ENCODE measurements around the gene SMR3B.

GRCh38 chr4:70334681-70335080 is 48.2 kb upstream of the SMR3B start, which contains the start of gene CABS1:
- no peak for TF ChIP-seq CTCF (IDR thresholded peaks at IDR 0.05; ENCODE audit: low read depth, low read length, missing input control)
- no peak for TF ChIP-seq SP1 (IDR thresholded peaks at IDR 0.05)
- no peak for TF ChIP-seq JUND (IDR thresholded peaks at IDR 0.05)
- TF ChIP-seq, protein P1, sequence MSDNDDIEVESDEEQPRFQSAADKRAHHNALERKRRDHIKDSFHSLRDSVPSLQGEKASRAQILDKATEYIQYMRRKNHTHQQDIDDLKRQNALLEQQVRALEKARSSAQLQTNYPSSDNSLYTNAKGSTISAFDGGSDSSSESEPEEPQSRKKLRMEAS (IDR thresholded peaks at IDR 0.05): no peak
- TF ChIP-seq, protein P2, sequence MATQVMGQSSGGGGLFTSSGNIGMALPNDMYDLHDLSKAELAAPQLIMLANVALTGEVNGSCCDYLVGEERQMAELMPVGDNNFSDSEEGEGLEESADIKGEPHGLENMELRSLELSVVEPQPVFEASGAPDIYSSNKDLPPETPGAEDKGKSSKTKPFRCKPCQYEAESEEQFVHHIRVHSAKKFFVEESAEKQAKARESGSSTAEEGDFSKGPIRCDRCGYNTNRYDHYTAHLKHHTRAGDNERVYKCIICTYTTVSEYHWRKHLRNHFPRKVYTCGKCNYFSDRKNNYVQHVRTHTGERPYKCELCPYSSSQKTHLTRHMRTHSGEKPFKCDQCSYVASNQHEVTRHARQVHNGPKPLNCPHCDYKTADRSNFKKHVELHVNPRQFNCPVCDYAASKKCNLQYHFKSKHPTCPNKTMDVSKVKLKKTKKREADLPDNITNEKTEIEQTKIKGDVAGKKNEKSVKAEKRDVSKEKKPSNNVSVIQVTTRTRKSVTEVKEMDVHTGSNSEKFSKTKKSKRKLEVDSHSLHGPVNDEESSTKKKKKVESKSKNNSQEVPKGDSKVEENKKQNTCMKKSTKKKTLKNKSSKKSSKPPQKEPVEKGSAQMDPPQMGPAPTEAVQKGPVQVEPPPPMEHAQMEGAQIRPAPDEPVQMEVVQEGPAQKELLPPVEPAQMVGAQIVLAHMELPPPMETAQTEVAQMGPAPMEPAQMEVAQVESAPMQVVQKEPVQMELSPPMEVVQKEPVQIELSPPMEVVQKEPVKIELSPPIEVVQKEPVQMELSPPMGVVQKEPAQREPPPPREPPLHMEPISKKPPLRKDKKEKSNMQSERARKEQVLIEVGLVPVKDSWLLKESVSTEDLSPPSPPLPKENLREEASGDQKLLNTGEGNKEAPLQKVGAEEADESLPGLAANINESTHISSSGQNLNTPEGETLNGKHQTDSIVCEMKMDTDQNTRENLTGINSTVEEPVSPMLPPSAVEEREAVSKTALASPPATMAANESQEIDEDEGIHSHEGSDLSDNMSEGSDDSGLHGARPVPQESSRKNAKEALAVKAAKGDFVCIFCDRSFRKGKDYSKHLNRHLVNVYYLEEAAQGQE (IDR thresholded peaks at IDR 0.05): no peak

Measured in liver (tissue), 3 donors.